IPS-18a (cell line): ENCODE data around the gene GLT6D1.

Source experiments
- H3K27ac ChIP-seq: one replicate; pipeline ENCODE4 v1.5.1; 2013; ENCODE audit warnings: low read length
- H3K27me3 ChIP-seq: one replicate; pipeline ENCODE4 v1.6.1; 2013; ENCODE audit warnings: mild to moderate bottlenecking, low read length; ENCODE audit not compliant: control insufficient read depth, insufficient read depth
- H3K36me3 ChIP-seq: one replicate; pipeline ENCODE4 v1.6.1; 2013; ENCODE audit warnings: low read depth, low read length; ENCODE audit not compliant: control insufficient read depth
- H3K4me1 ChIP-seq: one replicate; pipeline ENCODE4 v1.6.1; 2013; ENCODE audit warnings: low read depth, low read length; ENCODE audit not compliant: control insufficient read depth
- H3K4me3 ChIP-seq: one replicate; pipeline ENCODE4 v1.5.1; 2013; ENCODE audit warnings: low read length
- H3K9ac ChIP-seq: one replicate; pipeline ENCODE4 v1.6.1; 2013; ENCODE audit warnings: mild to moderate bottlenecking, low read length, moderate library complexity
- H3K9me3 ChIP-seq: one replicate; pipeline ENCODE4 v1.6.1; 2013; ENCODE audit warnings: low read depth, low read length; ENCODE audit not compliant: control insufficient read depth

GLT6D1 gene

DNA sequence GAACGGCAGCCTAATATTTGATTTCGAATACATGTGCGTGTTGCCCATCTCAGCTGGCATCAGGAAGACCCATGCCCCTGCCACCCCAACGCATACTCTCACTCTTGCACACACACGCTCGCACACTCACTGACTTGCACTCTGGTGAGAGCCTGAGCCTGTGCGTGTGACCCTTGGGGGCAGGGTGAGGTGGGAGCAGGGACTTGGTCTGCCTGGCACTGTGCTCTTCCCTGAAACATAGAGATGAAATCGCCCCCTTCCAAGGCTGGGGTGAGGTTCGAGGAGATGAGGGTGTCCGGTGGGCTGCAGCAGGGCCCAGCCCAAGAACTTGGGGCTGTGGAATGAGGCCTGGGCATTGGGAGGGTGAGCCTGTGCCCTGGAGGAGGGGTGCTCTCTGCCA lies 24.9 kb upstream of the GLT6D1 start:
- peaks cover 2% of the 10 kb centered on the region for H3K4me1 ChIP-seq
- no peaks in the 10 kb centered on the region for H3K9me3 ChIP-seq
- H3K27ac ChIP-seq: no peak overlapping the region
- H3K27me3 ChIP-seq: no peaks in the 10 kb centered on the region
- no peaks in the 10 kb centered on the region for H3K36me3 ChIP-seq
- no peak overlapping the region for H3K9ac ChIP-seq
- no peak overlapping the region for H3K4me3 ChIP-seq

DNA sequence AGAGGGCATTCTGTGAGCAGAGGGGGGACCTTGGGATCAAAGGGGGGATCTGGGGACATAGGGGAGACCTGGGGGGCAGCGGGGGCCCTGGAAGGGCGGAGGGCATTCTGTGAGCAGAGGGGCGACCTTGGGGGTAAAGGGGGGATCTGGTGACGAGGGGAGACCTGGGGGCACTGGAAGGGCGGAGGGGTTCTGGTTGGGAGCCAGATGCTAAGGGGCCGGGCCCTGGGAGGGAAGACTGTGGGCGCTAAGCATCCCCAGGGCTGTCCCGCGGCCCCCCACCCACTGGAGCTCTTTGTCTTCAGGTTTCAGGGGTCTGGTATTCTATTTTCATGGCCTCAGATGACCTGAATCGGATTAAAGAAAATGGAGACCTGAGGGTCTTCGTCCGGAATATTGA lies 24.5 kb upstream of the GLT6D1 start:
- Histone ChIP-seq H3K4me1 (peaks cover 2% of the 10 kb centered on the region), H3K4me3 (no peak overlapping the region), H3K27me3 (no peaks in the 10 kb centered on the region), H3K27ac (no peak overlapping the region), H3K36me3 (no peaks in the 10 kb centered on the region), H3K9me3 (no peaks in the 10 kb centered on the region), H3K9ac (no peak overlapping the region)

DNA sequence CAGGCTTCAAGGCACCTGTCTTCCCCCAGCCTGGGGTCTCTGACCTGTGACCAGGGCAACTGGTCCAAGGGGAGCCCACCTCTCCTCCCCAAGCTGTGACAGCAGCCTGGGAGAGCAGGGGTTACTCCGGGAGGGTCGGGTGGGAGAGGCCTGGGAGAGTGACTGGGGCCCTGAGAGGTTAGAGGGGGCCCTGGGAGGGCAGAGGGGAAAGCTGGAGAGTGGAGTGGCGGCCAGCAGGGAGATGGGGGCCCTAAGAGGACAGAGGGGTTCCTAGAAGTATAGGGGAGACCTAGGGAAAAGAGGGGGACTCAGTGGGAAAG lies 24.1 kb upstream of the GLT6D1 start:
- H3K27me3 ChIP-seq: no peaks in the 10 kb centered on the region
- H3K9ac ChIP-seq: no peak overlapping the region

DNA sequence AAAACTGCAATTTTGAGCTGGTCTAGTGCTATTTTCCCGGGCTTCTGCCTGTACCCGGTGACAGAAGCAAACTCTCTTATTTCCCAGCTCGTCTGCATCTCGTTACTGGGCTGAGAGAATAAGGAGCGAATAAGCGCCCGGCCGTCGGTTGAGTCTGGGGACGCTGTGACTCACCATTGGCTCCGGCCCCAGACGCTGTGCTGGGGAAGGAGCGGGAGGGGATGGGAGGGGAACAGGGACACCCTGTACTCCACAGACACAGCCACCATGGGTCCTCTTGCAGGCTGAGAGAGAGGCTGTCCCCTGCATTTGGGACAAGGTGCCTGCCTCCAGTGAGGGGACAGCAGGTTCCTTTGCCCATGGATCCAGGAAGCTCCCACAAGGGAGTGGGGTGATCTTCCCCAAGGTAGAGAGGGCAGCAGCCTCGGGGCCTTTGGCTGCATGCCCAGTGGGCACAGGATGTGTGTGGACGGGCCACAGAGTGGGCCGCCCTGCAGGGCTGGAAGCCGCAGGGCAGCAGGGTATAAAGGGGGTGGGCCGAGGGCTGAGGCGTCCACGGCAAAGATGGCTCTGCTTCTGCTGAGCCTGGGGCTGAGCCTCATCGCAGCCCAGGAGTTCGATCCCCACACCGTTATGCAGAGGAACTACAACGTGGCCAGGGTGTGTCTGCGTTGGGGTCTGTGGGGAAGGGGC lies 23.6 kb upstream of the GLT6D1 start, which contains the start of gene LCN9:
Gene LCN9 (plus strand): TSS at position 552 of the 693 bp plus-strand sequence. CDS start 13 bp downstream, at position 565.
- no peaks in the 10 kb centered on the region for H3K9me3 ChIP-seq
- no peak within 1 kb of the TSS for H3K4me3 ChIP-seq
- H3K27me3 ChIP-seq: no peaks in the 10 kb centered on the region
- H3K9ac ChIP-seq: no peak within 1 kb of the TSS
- no peaks in the 10 kb centered on the region for H3K36me3 ChIP-seq
- H3K4me1 ChIP-seq: peaks cover 2% of the 10 kb centered on the region
- no peak within 1 kb of the TSS for H3K27ac ChIP-seq

More for the DNA sequence above, 24.1 kb upstream of the GLT6D1 start:
- Histone ChIP-seq H3K9me3 (no peaks in the 10 kb centered on the region), H3K36me3 (no peaks in the 10 kb centered on the region), H3K4me1 (peaks cover 2% of the 10 kb centered on the region), H3K4me3 (no peak overlapping the region), H3K27ac (no peak overlapping the region)

DNA sequence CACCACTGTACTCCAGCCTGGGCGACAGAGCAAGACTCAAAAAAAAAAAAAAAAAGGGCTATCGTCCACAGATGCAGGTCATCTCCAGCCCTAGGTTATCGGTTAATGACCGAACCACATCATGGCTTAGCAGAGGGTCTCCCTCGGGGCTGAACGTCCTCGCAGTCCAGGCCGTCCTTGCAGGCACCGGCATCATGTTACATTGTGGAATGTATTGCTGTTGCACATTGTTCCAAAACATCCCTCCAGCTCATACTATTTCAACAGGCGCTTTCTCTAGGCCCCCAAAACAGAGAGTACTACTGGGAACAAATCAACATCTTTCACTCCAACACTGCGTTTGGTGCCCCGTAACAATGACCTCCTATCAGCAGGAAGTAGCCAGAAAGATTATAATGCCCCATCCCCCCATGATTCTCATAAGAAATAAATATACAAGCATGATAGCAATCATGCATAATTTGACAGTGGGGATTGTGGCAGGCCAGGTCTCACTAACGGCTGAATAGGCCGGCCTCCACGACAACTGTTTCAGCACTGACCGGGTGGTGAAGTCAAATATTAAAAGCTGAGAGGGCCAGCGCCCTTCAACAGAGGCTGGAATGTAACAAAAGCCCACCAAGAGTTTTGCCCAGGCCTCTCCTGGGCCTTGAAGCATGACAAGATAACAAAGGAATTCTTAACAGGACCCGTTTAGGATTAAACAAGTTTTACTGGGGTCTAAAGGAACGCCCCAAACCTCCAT lies 22.6 kb upstream of the GLT6D1 start:
- no peak overlapping the region for H3K9ac ChIP-seq
- H3K4me1 ChIP-seq: peaks cover 2% of the 10 kb centered on the region
- H3K27ac ChIP-seq: no peak overlapping the region
- H3K36me3 ChIP-seq: no peaks in the 10 kb centered on the region
- no peaks in the 10 kb centered on the region for H3K27me3 ChIP-seq
- no peaks in the 10 kb centered on the region for H3K9me3 ChIP-seq
- H3K4me3 ChIP-seq: no peak overlapping the region

DNA sequence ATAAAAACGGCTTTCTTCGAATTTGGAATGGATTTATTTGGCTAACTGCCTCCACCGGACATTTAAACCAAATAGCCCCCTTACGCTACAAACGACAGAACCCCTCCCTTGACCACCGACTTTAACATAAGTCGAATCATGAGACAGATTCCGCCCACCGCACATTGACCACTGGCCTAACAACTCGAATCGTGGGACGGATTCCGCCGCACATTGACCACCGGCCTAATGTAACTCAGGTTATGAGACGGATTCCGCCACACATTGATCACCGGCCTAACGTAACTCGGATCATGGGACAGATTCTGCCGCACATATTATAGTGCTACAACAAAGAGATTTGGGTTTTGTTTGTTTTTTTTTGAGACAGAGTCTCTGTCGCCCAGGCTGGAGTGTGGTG lies 21.1 kb upstream of the GLT6D1 start:
- H3K9me3 ChIP-seq: no peaks in the 10 kb centered on the region
- H3K4me1 ChIP-seq: peaks cover 2% of the 10 kb centered on the region

DNA sequence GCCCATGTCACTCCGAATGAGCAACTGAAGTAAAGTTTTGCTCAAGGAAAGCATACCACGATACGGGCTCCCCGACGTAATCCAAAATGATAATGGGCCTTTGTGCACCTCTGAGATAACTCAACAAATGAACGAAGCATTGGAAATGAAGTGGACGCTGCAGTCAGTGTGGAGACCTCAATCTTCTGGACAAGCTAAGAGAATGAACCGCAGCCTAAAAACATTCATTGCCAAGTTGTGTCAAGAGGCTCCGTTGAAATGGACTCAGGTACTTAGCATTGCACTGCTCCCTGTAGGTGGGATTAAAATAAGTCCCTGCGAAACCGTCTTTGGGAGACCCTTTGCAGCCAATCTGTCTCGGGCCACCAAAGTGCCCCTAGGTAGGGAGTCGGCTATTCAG lies 19.9 kb upstream of the GLT6D1 start:
- Histone ChIP-seq H3K4me3 (no peak overlapping the region), H3K9me3 (no peaks in the 10 kb centered on the region), H3K36me3 (no peaks in the 10 kb centered on the region), H3K4me1 (peaks cover 2% of the 10 kb centered on the region), H3K27me3 (no peaks in the 10 kb centered on the region), H3K27ac (no peak overlapping the region), H3K9ac (no peak overlapping the region)

More for the DNA sequence above, 21.1 kb upstream of the GLT6D1 start:
- H3K36me3 ChIP-seq: no peaks in the 10 kb centered on the region
- H3K9ac ChIP-seq: no peak overlapping the region
- no peak overlapping the region for H3K27ac ChIP-seq
- H3K27me3 ChIP-seq: no peaks in the 10 kb centered on the region
- H3K4me3 ChIP-seq: no peak overlapping the region

DNA sequence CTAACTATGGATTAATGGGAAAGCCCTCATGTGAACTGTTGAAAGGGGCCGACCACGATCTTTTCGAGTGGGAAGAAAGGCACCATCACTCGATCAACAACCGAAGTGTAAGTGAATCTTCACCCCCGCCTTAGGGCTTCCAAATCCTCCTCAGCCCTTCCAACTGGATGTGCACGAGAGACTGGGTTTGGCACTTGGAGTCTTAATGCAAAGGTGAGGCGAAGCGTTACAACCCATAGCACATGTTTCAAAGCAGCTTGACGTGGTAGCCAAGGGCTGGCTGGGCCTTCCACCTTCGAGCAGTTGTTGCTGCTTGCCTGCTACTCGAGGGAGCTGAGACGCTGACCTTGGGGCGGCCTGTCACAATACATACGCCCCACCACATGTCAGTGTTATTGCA lies 18.1 kb upstream of the GLT6D1 start:
- Histone ChIP-seq H3K9ac (no peak overlapping the region), H3K9me3 (peaks cover 7% of the 10 kb centered on the region), H3K4me3 (no peak overlapping the region), H3K27me3 (no peaks in the 10 kb centered on the region), H3K27ac (no peak overlapping the region), H3K4me1 (no peaks in the 10 kb centered on the region), H3K36me3 (no peaks in the 10 kb centered on the region)

DNA sequence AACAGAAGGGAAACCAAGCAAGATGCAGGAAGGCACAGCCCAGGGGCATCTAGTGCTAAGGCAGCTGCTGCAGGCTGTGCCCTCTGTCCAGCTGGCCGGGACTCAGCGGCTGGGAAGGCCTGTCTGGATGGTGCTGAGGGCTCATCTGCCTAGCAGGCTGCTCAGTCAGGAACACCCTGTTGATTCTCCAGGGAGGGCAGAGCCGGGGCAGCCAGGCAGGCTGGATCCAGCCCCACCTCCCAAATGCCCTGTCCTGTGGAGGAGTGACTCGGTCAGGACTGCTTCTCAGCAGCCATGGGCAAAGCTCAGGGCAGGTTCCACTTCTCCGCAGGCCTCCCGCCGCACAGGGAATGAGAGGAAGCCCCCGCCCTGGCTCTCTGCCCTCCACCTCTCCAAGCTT lies 16.0 kb upstream of the GLT6D1 start:
- H3K9ac ChIP-seq: no peak overlapping the region
- no peaks in the 10 kb centered on the region for H3K36me3 ChIP-seq
- H3K27me3 ChIP-seq: no peaks in the 10 kb centered on the region
- H3K4me3 ChIP-seq: no peak overlapping the region
- H3K9me3 ChIP-seq: peaks cover 20% of the 10 kb centered on the region
- no peak overlapping the region for H3K27ac ChIP-seq
- peaks cover 2% of the 10 kb centered on the region for H3K4me1 ChIP-seq

DNA sequence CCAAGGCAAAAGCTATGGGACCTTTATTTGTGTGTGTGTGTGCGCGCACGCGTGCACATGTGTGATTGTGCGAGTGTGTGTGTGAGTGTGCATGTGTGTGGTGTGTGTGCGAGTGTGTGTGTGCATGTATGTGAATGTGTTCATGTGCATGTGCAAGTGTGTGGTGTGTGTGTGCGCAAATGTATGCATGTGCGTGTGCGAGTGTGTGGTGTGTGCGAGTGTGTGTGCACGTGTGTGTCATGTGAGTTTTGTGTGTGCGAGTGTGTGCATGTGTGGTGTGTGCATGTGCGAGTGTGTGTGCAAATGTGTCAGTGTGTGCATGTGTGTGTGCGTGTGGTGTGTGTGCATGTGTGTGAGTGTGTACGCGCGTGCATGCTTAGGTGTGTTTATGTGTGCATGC lies 11.1 kb upstream of the GLT6D1 start:
- H3K27me3 ChIP-seq: no peaks in the 10 kb centered on the region
- H3K27ac ChIP-seq: no peak overlapping the region
- no peak overlapping the region for H3K4me3 ChIP-seq
- H3K9ac ChIP-seq: no peak overlapping the region
- H3K4me1 ChIP-seq: peaks cover 8% of the 10 kb centered on the region
- no peaks in the 10 kb centered on the region for H3K36me3 ChIP-seq
- H3K9me3 ChIP-seq: peaks cover 60% of the 10 kb centered on the region

DNA sequence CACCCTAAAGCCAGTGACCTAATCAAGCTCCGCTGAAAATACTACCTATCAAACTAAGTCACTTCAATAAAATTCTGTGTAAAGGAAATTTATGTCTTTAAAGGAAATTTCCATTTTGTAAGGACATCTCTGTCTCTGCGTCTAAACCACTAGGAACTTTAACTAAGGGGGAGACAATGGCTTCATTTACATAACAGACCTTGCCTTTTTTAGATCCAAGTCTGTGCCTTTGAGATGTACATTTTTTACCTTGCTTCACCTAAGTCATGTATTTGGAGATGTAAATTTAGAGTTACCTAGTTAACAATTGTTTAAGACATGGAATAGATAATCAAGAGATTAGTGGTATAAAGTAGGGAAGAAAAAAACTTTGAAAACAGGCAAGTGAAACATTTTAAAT lies 10.2 kb upstream of the GLT6D1 start:
- Histone ChIP-seq H3K4me1 (peaks cover 8% of the 10 kb centered on the region), H3K27me3 (no peaks in the 10 kb centered on the region), H3K9me3 (peaks cover 69% of the 10 kb centered on the region), H3K4me3 (peak overlapping the region; percentile 21), H3K36me3 (no peaks in the 10 kb centered on the region), H3K27ac (no peak overlapping the region), H3K9ac (no peak overlapping the region)
